Fibroblast of upper back skin (primary cell): Measurements from ENCODE around the gene CRY1.

Experiments
- DNase-seq: peaks from one replicate; pipeline ENCODE4 v3.0.0-alpha.2; 2013

Gene CRY1

GRCh38 chr12:107093417-107094182, at the start of gene CRY1:
TSS of gene CRY1 (minus strand) at chr12:107093549. CDS start at chr12:107092961, 588 bp downstream.
- peak; percentile 95 for DNase-seq

- DNase-seq = no peak
Measured at GRCh38 chr12:107139787-107140186, 46.4 kb upstream of the CRY1 start.

- DNase-seq = no peak
Measured at GRCh38 chr12:107138990-107139389, 45.6 kb upstream of the CRY1 start.

- DNase-seq = no peak
Measured at GRCh38 chr12:107135177-107135576, 41.8 kb upstream of the CRY1 start.

- no peak for DNase-seq
Measured at GRCh38 chr12:107134558-107134957, 41.2 kb upstream of the CRY1 start.

- DNase-seq = no peak
Measured at GRCh38 chr12:107133462-107133861, 40.1 kb upstream of the CRY1 start.

- DNase-seq = peak; percentile 71
Measured at GRCh38 chr12:107131832-107132616, 38.7 kb upstream of the CRY1 start.

GRCh38 chr12:107130830-107131611, 37.7 kb upstream of the CRY1 start:
- DNase-seq = no peak

GRCh38 chr12:107129315-107129930, 36.1 kb upstream of the CRY1 start:
- DNase-seq = no peak

- no peak for DNase-seq
Measured at GRCh38 chr12:107127482-107128430, 34.4 kb upstream of the CRY1 start.

- peak; percentile 34 for DNase-seq
Measured at GRCh38 chr12:107126796-107127481, 33.6 kb upstream of the CRY1 start.

GRCh38 chr12:107125833-107126232, 32.5 kb upstream of the CRY1 start:
- no peak for DNase-seq

GRCh38 chr12:107122452-107122958, 29.2 kb upstream of the CRY1 start:
- no peak for DNase-seq

- no peak for DNase-seq
Measured at GRCh38 chr12:107119091-107119490, 25.7 kb upstream of the CRY1 start.

- DNase-seq = no peak
Measured at GRCh38 chr12:107118624-107119023, 25.3 kb upstream of the CRY1 start.

GRCh38 chr12:107115119-107115518, 21.8 kb upstream of the CRY1 start:
- no peak for DNase-seq

GRCh38 chr12:107111314-107111713, 18.0 kb upstream of the CRY1 start:
- DNase-seq = no peak

GRCh38 chr12:107109726-107110719, 16.7 kb upstream of the CRY1 start:
- DNase-seq = peak; percentile 33

- no peak for DNase-seq
Measured at GRCh38 chr12:107108995-107109508, 15.7 kb upstream of the CRY1 start.
